Right lobe of liver (tissue), 4 donors: Measurements from ENCODE around the gene MARVELD3.
"Not testable (repeated sequence)": the region's sequence is repeated elsewhere in the genome, so short reads cannot be mapped to it uniquely, and the experiment has no call there.

Source experiments
- POLR2A ChIP-seq: fragments of 450-650 bp; IDR thresholded peaks from one replicate; pipeline ENCODE4 v1.6.1; 2017; ENCODE audit warnings: antibody characterized with exemption, mild to moderate bottlenecking
- TF ChIP-seq, protein P1 (sequence below), 4 donors: fragments of 200-600 bp in 3 of 4; fragments of 450-650 bp in 1 of 4; IDR thresholded peaks; one replicate each; pipeline versions ENCODE4 v1.5.1 to v1.8.0; 2016 to 2022; ENCODE audit warnings: antibody characterized with exemption in 4 of 4, mild to moderate bottlenecking in 2 of 4
- donor health status: DM: no; HTN: no; CAD: no.
- donor health status: DM: no; HTN: no; CAD: no.
- donor health status: DM: no; HTN: yes; CAD: no.

DNA sequence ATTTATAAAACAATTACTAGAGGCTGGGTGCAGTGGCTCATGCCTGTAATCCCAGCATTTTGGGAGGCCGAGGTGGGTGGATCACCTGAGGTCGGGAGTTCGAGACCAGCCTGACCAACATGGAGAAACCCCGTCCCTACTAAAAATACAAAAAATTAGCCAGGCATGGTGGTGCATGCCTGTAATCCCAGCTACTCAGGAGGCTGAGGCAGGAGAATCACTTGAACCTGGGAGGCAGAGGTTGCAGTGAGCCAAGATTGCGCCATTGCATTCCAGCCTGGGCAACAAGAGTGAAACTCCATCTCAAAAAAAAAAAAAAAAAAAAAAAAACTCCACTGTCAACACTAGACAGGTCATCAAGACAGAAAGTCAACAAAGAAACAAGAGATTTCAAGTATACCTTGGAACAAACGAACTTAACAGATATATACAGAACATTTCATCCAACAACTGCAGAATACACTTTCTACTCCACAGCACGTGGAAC lies 30.6 kb upstream of the MARVELD3 start:
- TF ChIP-seq POLR2A = not testable (repeated sequence)
- TF ChIP-seq, protein P1, sequence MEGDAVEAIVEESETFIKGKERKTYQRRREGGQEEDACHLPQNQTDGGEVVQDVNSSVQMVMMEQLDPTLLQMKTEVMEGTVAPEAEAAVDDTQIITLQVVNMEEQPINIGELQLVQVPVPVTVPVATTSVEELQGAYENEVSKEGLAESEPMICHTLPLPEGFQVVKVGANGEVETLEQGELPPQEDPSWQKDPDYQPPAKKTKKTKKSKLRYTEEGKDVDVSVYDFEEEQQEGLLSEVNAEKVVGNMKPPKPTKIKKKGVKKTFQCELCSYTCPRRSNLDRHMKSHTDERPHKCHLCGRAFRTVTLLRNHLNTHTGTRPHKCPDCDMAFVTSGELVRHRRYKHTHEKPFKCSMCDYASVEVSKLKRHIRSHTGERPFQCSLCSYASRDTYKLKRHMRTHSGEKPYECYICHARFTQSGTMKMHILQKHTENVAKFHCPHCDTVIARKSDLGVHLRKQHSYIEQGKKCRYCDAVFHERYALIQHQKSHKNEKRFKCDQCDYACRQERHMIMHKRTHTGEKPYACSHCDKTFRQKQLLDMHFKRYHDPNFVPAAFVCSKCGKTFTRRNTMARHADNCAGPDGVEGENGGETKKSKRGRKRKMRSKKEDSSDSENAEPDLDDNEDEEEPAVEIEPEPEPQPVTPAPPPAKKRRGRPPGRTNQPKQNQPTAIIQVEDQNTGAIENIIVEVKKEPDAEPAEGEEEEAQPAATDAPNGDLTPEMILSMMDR (IDR thresholded peaks at IDR 0.05) = not testable (repeated sequence)
